ENCODE data around the gene JOSD1.

GRCh38 chr22:38713921-38714320 is 13.2 kb upstream of the JOSD1 start:
- TF ChIP-seq, protein P1, sequence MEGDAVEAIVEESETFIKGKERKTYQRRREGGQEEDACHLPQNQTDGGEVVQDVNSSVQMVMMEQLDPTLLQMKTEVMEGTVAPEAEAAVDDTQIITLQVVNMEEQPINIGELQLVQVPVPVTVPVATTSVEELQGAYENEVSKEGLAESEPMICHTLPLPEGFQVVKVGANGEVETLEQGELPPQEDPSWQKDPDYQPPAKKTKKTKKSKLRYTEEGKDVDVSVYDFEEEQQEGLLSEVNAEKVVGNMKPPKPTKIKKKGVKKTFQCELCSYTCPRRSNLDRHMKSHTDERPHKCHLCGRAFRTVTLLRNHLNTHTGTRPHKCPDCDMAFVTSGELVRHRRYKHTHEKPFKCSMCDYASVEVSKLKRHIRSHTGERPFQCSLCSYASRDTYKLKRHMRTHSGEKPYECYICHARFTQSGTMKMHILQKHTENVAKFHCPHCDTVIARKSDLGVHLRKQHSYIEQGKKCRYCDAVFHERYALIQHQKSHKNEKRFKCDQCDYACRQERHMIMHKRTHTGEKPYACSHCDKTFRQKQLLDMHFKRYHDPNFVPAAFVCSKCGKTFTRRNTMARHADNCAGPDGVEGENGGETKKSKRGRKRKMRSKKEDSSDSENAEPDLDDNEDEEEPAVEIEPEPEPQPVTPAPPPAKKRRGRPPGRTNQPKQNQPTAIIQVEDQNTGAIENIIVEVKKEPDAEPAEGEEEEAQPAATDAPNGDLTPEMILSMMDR (IDR thresholded peaks at IDR 0.05): no peak
- no peak for TF ChIP-seq POLR2A (IDR thresholded peaks at IDR 0.05)

Measured in vagina (tissue), 2 donors.